ENCODE data around the gene ELAVL1. TPM values are rescaled to one million over a fixed set of nuclear protein-coding genes. Genes with fewer than 3 reads are reported as not detected.

Gene ELAVL1
- total RNA-seq, 1 donor from 2014 or later, result 67.9 TPM

DNA sequence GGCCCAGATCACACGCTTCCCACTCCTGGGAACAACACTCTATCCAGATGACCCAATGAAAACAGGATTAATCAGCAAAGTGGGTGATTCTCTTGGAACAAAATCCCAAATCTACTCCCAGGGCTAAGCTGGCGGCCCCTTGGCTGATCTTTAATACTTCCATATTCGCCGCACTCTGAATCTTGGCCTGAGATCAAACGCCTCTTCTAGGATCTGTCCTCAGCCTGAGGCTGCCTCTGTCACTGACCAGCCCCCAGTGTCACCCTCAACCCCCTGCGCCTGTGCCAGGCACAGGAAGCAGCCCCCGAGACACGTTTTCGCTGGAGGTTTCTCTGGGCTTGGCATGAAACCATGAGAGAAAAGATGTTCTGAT lies 77.1 kb downstream of the ELAVL1 start:
- TF ChIP-seq, protein P1, sequence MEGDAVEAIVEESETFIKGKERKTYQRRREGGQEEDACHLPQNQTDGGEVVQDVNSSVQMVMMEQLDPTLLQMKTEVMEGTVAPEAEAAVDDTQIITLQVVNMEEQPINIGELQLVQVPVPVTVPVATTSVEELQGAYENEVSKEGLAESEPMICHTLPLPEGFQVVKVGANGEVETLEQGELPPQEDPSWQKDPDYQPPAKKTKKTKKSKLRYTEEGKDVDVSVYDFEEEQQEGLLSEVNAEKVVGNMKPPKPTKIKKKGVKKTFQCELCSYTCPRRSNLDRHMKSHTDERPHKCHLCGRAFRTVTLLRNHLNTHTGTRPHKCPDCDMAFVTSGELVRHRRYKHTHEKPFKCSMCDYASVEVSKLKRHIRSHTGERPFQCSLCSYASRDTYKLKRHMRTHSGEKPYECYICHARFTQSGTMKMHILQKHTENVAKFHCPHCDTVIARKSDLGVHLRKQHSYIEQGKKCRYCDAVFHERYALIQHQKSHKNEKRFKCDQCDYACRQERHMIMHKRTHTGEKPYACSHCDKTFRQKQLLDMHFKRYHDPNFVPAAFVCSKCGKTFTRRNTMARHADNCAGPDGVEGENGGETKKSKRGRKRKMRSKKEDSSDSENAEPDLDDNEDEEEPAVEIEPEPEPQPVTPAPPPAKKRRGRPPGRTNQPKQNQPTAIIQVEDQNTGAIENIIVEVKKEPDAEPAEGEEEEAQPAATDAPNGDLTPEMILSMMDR (IDR thresholded peaks at IDR 0.05), result no peak
- Mint-ChIP-seq H3K27me3 (ENCODE audit: low read depth) (no peaks in the 10 kb centered on the region), H3K36me3 (ENCODE audit: low read depth) (peaks cover 2% of the 10 kb centered on the region), H3K4me1 (ENCODE audit: low read depth) (peaks cover 32% of the 10 kb centered on the region), H3K27ac (ENCODE audit: unreplicated experiment) (peak overlapping the region; percentile 100), H3K9me3 (ENCODE audit: low read depth) (no peaks in the 10 kb centered on the region), H3K4me3 (ENCODE audit: unreplicated experiment) (peak overlapping the region; percentile 60)
- no peak for DNase-seq (ENCODE audit: low spot score)

DNA sequence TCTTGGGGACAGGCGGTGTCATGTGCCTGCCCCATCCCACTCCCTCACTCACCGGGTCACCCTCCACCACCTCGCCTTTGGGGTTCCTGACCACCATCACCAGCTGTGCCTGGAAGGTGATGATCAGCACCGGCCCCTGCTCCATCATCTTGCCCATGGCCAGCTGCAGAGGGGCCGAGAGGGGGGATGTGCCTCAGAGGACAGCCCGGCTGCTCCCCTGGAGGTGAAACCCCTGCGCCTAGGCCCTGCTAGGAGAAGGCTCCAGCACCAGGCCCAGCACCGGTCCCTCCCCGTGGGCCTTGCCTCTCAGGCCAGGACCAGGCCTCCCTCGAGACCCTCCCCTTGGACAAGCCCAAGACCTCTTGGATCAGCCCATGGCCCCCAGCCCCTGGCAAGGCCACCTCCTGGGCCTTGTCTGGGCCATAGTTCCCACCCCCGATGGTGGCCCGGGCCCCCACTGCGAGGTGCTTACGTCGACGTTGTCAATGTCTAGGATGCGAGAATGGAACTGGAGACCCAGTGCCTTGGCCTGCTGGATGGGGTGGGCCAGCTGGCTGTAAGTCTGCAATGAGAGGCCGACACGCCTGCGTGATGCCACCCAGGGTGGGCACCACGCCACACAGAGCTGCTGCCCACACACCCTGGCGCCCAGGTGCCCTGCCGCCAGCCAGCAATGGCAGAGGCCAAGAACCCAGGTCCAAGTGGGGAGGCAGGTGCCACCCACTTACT lies 77.7 kb downstream of the ELAVL1 start:
- peak; percentile 92 for DNase-seq (ENCODE audit: low spot score)
- Mint-ChIP-seq H3K27me3 (ENCODE audit: low read depth) (no peaks in the 10 kb centered on the region), H3K9me3 (ENCODE audit: low read depth) (no peaks in the 10 kb centered on the region), H3K4me1 (ENCODE audit: low read depth) (peaks cover 36% of the 10 kb centered on the region), H3K36me3 (ENCODE audit: low read depth) (peaks cover 2% of the 10 kb centered on the region), H3K27ac (ENCODE audit: unreplicated experiment) (peak overlapping the region; percentile 100), H3K4me3 (ENCODE audit: unreplicated experiment) (no peak overlapping the region)
- TF ChIP-seq, protein P1 (IDR thresholded peaks at IDR 0.05), result no peak

DNA sequence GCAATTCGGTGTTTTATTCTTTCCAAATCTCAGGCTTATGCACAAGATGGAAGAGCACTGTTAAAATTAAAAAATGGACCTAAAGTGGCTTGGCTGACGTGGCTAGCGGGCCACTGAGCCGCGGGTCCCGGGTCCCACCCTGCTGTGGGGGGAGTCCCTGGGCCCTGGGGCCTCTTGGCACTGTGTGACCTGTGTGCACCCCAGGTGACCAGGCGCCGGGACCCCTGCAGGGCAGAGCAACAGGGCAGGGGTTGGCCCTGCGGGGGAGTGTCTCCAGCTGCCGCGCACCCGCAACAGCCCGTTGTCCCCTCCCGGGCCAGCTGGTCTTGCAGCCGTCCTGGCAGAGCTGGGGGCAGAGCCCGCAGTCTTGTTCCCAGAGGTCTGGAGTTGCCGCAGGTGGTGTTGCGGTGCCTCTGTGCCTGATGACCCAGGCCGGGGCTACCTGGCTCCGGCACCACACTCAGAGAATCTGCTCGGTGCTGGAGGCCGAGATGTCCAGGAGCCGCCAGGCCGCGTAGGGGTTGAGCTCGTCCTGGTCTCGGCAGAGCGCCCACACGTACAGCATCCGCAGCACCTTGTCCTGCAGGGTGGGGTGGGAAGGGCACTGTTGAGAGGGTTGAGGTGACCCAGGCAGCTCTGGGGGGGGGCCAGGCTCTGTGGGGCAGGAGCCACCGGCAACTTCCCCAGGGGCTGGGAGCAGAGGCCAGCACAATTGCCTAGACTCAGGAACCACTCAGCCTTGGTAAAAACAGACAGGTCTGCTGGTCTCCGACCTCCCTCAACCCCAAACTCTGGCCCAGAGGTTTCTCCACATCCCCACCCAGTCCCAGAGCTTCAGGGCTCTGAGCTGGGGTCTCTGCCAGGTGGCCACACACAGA lies 78.5 kb downstream of the ELAVL1 start:
- peaks cover 2% of the 10 kb centered on the region for H3K36me3 Mint-ChIP-seq (ENCODE audit: low read depth)
- no peaks in the 10 kb centered on the region for H3K27me3 Mint-ChIP-seq (ENCODE audit: low read depth)
- peaks cover 40% of the 10 kb centered on the region for H3K4me1 Mint-ChIP-seq (ENCODE audit: low read depth)
- H3K4me3 Mint-ChIP-seq (ENCODE audit: unreplicated experiment), result peak overlapping the region; percentile 77
- TF ChIP-seq, protein P1 (IDR thresholded peaks at IDR 0.05), result no peak
- no peaks in the 10 kb centered on the region for H3K9me3 Mint-ChIP-seq (ENCODE audit: low read depth)
- peak overlapping the region; percentile 87 for H3K27ac Mint-ChIP-seq (ENCODE audit: unreplicated experiment)
- DNase-seq (ENCODE audit: low spot score), result peak; percentile 92

DNA sequence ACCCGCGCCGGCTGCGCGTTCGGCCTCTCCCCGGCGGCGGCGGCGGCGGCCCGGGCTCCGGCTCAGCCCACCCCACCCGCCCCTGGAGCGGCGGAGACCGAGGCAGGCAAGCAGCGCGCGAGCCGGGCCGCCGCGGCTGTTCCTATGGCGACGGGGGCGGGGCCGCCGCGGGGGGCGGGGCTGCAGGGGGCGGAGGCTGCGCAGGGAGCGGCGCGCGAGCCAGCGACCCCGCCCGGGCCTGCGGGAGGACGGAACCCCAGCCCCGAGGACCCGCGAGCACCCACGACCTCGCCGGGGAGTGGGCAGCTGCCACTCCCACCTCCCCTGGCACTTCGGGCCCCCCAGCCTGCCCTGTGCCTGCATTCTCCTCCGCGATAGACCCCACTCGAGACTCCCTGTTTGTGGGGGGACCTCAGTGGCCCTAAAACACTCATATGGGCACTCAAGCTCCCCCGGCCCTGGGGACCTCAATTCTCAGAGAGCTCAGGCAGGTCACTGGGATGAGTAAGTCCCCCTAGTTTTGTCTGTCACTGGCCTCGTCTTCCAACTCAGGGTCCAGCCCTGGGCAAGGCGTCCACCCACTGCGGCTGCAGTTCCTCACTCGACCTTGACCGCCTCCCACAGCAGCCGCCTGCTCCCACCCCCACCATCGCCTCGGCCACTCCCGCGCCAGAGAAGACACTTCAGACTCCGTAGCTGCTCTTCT lies 79.3 kb downstream of the ELAVL1 start, which contains the start of gene CTXN1:
CTXN1 (minus strand) TSS at position 115 of the 706 bp plus-strand sequence. CDS start 597 bp downstream, outside the sequence.
- H3K9me3 Mint-ChIP-seq (ENCODE audit: low read depth), result no peaks in the 10 kb centered on the region
- TF ChIP-seq, protein P1 (IDR thresholded peaks at IDR 0.05), result peak; percentile 37

More for the DNA sequence above, 79.3 kb downstream of the ELAVL1 start, which contains the start of gene CTXN1:
- peaks cover 2% of the 10 kb centered on the region for H3K36me3 Mint-ChIP-seq (ENCODE audit: low read depth)
- peaks cover 48% of the 10 kb centered on the region for H3K4me1 Mint-ChIP-seq (ENCODE audit: low read depth)
- H3K27me3 Mint-ChIP-seq (ENCODE audit: low read depth), result no peaks in the 10 kb centered on the region
- H3K27ac Mint-ChIP-seq (ENCODE audit: unreplicated experiment), result peak within 1 kb of the TSS; percentile 89
- H3K4me3 Mint-ChIP-seq (ENCODE audit: unreplicated experiment), result peak within 1 kb of the TSS; percentile 77
- no peak for DNase-seq (ENCODE audit: low spot score)

Measured in chondrocyte (in vitro differentiated cells).